A549 treated with CpdA at 1 μM for 4 hours (cell line): ENCODE data around the gene EPN1. TPM values are rescaled to one million over a fixed set of nuclear protein-coding genes. Genes with fewer than 3 reads are reported as not detected.

ENCODE experiments used
- total RNA-seq: library from RNA; stranded (reverse); fragments of 200-300 nt; extraction: Qiagen RNA extraction; gene quantifications from 5 replicates; pipeline ENCODE4 v1.2.3, GENCODE V29; 2022; ENCODE audit warnings: low read depth

Gene EPN1
- 126 to 209 TPM (median 205 TPM) in 5 replicates for total RNA-seq

DNA sequence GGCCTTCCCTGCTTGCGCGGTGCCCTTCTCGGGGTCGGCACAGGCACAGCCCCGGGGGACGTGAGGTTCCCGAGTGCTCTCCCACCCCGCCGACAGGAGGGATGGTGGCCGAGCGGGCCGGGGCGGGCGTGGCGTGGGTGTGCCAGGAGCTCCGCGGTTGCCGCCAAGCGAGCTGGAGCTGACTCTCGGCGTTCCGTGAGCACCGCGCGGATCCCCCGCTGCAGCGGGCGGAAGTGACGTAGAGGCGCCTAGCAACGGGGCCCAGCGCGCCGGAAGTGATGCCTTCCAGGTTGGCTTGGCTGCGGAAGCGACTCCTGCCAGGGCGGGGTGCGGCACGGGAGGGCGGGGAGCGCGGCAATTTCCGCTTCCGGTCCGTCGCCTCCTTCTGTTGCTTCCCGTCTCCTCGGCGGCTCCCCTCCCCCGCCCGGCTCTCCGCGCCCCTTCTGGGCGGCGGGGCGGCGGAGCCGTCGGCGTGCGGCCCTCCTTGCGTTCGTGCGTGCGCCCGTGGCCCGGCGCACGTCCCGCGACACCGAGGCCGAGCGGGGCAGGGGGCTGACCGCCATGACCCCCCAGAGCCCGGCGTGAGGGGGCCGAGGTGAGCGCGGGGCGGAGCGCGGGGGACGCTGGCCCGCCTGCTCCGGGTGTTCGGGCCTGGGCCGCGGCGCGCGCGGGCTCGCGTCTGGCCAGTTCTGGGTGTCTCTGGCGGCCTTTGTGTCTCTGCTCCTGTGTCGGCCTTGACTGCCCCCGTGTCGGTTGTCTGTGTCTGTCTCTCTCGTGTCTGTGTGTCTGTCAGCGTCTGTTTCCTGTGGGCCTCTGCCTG lies at the start of gene EPN1:
Gene EPN1, plus strand, starts transcription at position 386 of the 820 bp plus-strand sequence. CDS start 3,402 bp downstream, outside the sequence.

DNA sequence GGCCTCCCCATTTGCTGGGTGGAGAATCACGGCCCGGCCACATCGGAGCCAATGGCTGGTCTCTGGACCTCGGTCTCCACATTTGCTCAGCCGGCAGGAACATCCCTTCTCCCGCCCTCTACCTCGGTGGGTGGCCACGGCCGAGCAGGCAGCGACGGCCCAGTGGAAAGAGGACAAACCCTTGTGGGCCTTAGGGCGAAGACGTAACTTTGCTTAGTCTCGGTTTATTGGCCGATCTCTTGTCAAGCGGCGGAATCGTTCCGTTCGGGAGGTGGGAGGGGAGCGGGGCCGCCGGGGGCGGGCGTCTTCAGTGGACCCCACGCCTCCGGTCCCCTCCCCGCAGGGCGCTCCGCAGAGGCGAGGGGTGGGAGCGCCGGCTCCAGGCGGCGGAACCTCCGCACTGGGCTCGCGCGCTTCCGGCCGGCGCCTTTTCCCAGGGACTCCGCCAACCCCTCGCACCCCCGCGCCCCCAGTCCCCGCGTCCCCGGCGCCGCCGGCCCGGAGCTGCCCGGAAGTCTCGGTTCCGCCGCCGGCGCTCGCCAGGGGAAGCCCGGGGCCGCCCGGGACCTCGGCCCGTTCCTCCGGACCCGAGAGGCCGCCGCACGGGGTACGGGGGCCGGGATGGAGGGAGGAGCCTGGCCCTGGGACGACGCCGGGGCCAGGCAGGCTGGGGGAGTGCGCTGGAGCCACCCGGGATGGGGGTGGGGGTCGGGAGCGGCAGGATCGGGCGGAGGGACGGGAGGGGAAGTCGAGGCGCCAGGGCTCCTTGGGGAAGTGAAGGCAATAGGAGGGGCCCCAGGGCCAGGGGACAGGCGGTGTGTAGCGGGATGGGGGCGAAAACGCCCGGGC lies 34.2 kb upstream of the EPN1 start, which contains the start of gene ZNF580:
Gene ZNF580, plus strand, starts transcription at position 426 of the 849 bp plus-strand sequence. CDS start 1,507 bp downstream, outside the sequence.

DNA sequence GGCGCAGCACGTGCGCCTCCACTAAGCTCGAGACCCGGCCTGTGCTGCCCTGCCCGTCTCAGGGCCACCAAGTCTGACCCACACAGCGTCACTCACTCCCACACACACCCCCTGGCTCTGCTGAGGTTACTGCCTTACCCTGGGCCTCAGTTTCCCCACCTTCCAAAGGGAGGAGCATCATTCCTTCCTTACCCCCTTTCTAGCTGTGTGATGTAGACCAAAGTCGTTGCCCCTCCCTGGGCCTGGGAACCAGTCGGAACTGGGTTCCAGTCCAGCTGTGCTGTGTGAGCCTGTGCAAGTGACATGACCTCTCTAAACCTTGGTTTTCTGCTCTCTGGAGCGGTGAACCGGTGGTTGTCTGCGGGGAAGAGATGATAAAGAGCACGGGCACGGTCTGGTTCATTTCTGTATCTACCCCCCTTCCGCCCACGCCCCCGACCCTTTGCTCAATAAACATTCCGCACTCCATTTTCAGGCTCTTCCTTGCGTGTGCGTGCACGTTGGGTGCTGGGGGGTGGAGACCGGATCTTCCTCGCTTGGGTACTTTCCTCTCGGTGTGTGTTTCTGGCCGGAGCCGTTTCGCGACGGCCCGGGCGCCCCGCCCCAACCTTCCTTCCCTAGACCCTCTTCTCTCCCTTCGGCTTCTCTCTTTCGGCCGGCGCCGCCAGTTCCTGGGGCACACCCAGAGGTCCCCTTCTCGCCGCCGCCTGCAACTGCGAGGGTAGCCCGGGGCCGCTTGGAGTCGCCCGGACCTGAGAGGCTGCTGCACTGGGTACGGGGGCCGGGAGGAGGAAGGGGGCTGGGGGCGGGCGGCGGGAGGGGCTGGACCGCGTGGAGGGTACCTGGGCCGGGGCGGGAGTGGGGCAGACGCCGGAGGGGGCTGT lies 31.8 kb upstream of the EPN1 start, which contains the start of gene ZNF581:
Gene ZNF581, plus strand, starts transcription at position 647 of the 884 bp plus-strand sequence. CDS start 923 bp downstream, outside the sequence.

GRCh38 chr19:55647732-55648584 lies 27.1 kb upstream of the EPN1 start, which contains the start of gene CCDC106:
TSS of gene CCDC106 (plus strand) at chr19:55648212. CDS start at chr19:55649047, 835 bp downstream.

DNA sequence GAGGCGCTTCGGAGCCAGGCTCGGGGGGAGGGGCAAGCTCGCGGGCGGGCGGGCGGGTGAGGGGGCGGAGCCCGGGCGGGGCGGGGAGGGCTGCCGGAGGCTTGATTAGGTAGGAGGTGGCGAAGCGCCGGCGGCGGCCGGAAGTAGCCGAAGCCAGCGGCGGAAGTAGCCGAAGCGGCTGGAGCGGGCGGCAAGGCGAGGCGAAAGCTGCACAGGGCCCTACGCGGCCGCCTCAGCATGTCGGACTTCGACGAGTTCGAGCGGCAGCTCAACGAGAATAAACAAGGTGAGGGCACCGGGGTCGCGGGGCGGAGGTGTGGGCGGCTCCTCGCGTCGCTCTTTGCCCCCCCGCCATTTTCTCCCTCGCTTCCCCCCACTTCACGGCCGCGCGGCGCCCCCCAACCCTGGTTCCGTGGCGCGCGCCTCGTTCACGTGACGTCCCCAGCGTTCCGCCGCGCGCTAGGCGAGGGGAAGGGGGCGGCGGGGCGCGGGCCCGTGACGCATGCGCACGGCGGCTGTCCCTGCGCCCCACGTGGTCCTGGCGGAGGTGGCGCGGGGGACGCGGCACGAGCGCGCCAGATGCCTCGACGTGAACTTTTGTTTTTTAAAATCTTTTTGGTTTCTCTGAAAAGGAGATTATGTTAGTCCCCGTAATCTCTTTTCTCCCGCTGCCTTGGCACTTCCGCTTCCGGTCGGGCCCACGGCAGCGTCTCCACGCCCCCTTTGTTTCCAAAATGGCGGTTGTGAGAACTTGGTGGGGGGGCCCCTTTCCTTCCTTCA lies 20.0 kb upstream of the EPN1 start, which contains the start of gene U2AF2:
Gene U2AF2, plus strand, starts transcription at position 168 of the 780 bp plus-strand sequence. Its CDS starts 70 bp downstream, at position 238.

GRCh38 chr19:55738302-55738701 lies 63.3 kb downstream of the EPN1 start, which contains the start of gene NLRP9:
TSS of gene NLRP9 (minus strand) at chr19:55738402. CDS start at chr19:55738374, 28 bp downstream.

GRCh38 chr19:55758797-55759196 lies 83.8 kb downstream of the EPN1 start, which contains the start of gene RFPL4A:
TSS of gene RFPL4A (plus strand) at chr19:55759097. CDS start at chr19:55761801, 2,704 bp downstream.

Other genes with a start within 250 kb of the EPN1 start
- not detected in 5 replicates for gene SHISA7, start 231.9 kb upstream of the EPN1 start, total RNA-seq
- 56.5 to 68.3 TPM (median 61.0 TPM) in 5 replicates for gene ISOC2, start 213.6 kb upstream of the EPN1 start, total RNA-seq
- not detected in 5 replicates for gene C19orf85, start 210.5 kb upstream of the EPN1 start, total RNA-seq
- 4.3 to 9.6 TPM (median 8.8 TPM) in 5 replicates for gene ZNF628, start 198.6 kb upstream of the EPN1 start, total RNA-seq
- 40.9 to 61.3 TPM (median 58.0 TPM) in 5 replicates for gene NAT14, start 190.0 kb upstream of the EPN1 start, total RNA-seq
- 0.38 to 1.5 TPM (median 0.61 TPM) in 5 replicates for gene SSC5D, start 186.8 kb upstream of the EPN1 start, total RNA-seq
- 1.8 to 3.1 TPM (median 2.5 TPM) in 5 replicates for gene SBK2, start 138.1 kb upstream of the EPN1 start, total RNA-seq
- 1.8 to 2.7 TPM (median 2.3 TPM) in 5 replicates for gene SBK3, start 129.7 kb upstream of the EPN1 start, total RNA-seq
- 16.1 to 35.4 TPM (median 25.5 TPM) in 5 replicates for gene ZNF579, start 94.4 kb upstream of the EPN1 start, total RNA-seq
- gene FIZ1, start 75.7 kb upstream of the EPN1 start, total RNA-seq: 17.5 to 27.0 TPM (median 25.5 TPM) in 5 replicates
- gene ZNF524, start 74.9 kb upstream of the EPN1 start, total RNA-seq: 14.0 to 19.4 TPM (median 18.4 TPM) in 5 replicates
- 7.9 to 14.8 TPM (median 13.3 TPM) in 5 replicates for gene ZNF865, start 69.6 kb upstream of the EPN1 start, total RNA-seq
- 5.4 to 6.6 TPM (median 6.3 TPM) in 5 replicates for gene ZNF784, start 50.7 kb upstream of the EPN1 start, total RNA-seq
- 26.5 to 52.4 TPM (median 49.1 TPM) in 5 replicates for gene ZNF580, start 34.2 kb upstream of the EPN1 start, total RNA-seq
- 37.0 to 52.7 TPM (median 49.4 TPM) in 5 replicates for gene ZNF581, start 31.6 kb upstream of the EPN1 start, total RNA-seq
- 12.2 to 19.1 TPM (median 18.1 TPM) in 5 replicates for gene CCDC106, start 27.0 kb upstream of the EPN1 start, total RNA-seq
- 266 to 326 TPM (median 309 TPM) in 5 replicates for gene U2AF2, start 20.2 kb upstream of the EPN1 start, total RNA-seq
- not detected in 5 replicates for gene NLRP9, start 63.2 kb downstream of the EPN1 start, total RNA-seq
- gene RFPL4A, start 83.9 kb downstream of the EPN1 start, total RNA-seq: 0.37 to 0.58 TPM (median 0.42 TPM) in 5 replicates
- not detected in 5 replicates for gene RFPL4AL1, start 93.9 kb downstream of the EPN1 start, total RNA-seq
- gene NLRP11, start 156.8 kb downstream of the EPN1 start, total RNA-seq: 0.01 to 0.06 TPM (median 0.06 TPM) in 3 of 5 replicates, not detected in the others
- not detected in 5 replicates for gene NLRP4, start 161.3 kb downstream of the EPN1 start, total RNA-seq